CD4-positive, alpha-beta T cell (primary cell): ENCODE results near the gene MRM1. TPM values are rescaled to one million over a fixed set of nuclear protein-coding genes. Genes with fewer than 3 reads are reported as not detected.

Experiments used
- ATAC-seq: fragments of 200-7000 bp; cut with Tn5 transposase; one replicate; pipeline ENCODE4 v1.10.0; 2022; ENCODE audit warnings: mild to moderate bottlenecking; ENCODE audit not compliant: poor library complexity
- CTCF ChIA-PET: fragments of 350-600 bp; sonication (Branson Sonifier 250); formaldehyde crosslinking; loops from one replicate; lab custom pipeline; 2021; ENCODE audit warnings: antibody characterized with exemption, inconsistent platforms; lab: Charles Lee
- POLR2A ChIA-PET: fragments of 350-600 bp; sonication (Branson Sonifier 250); formaldehyde crosslinking; loops from one replicate; lab custom pipeline; 2021; ENCODE audit warnings: antibody characterized with exemption, inconsistent platforms; lab: Charles Lee
- DNase-seq, 14 experiments: peaks; one replicate each; pipeline ENCODE4 v3.0.0-alpha.2; 2013 to 2020; ENCODE audit warnings: mixed read lengths in 2 of 14
- H3K27ac ChIP-seq, 2 donors: one replicate each; pipeline versions ENCODE4 v1.5.1 to v1.7.0; 2013; ENCODE audit warnings: low read length in 2 of 2, low read depth in 1 of 2, mild to moderate bottlenecking in 1 of 2
- H3K27me3 ChIP-seq, 2 experiments: 1 replicate in 1 of 2; 2 replicates in 1 of 2; pipeline versions ENCODE4 v1.6.1 to v1.7.0; 2013; ENCODE audit warnings: low read length in 2 of 2, control low read depth in 1 of 2, mild to moderate bottlenecking in 1 of 2, moderate library complexity in 1 of 2; ENCODE audit not compliant: insufficient read depth in 2 of 2, control insufficient read depth in 1 of 2
- H3K36me3 ChIP-seq: one replicate; pipeline ENCODE4 v1.6.1; 2013; ENCODE audit warnings: low read length, control low read depth; ENCODE audit not compliant: insufficient read depth
- H3K4me1 ChIP-seq: one replicate; pipeline ENCODE4 v1.6.1; 2013; ENCODE audit warnings: low read length, control low read depth; ENCODE audit not compliant: insufficient read depth
- H3K4me3 ChIP-seq: one replicate; pipeline ENCODE4 v1.5.1; 2013; ENCODE audit warnings: mild to moderate bottlenecking, low read length, moderate library complexity
- H3K9me3 ChIP-seq, 2 experiments: 1 replicate in 1 of 2; 2 replicates in 1 of 2; pipeline versions ENCODE4 v1.6.1 to v1.7.0; 2013; ENCODE audit warnings: low read length in 2 of 2, mild to moderate bottlenecking in 2 of 2, control low read depth in 1 of 2, moderate library complexity in 1 of 2; ENCODE audit not compliant: control insufficient read depth in 1 of 2, insufficient read depth in 1 of 2
- H3K27ac Mint-ChIP-seq: one replicate; pipeline ENCODE4 v1.8.0; 2020; ENCODE audit warnings: mixed read lengths
- H3K27me3 Mint-ChIP-seq: one replicate; pipeline ENCODE4 v1.8.0; 2021; ENCODE audit warnings: mixed read lengths
- H3K36me3 Mint-ChIP-seq: one replicate; pipeline ENCODE4 v1.8.0; 2021; ENCODE audit warnings: low read depth, mixed read lengths
- H3K4me1 Mint-ChIP-seq: one replicate; pipeline ENCODE4 v1.8.0; 2021; ENCODE audit warnings: low read depth, mixed read lengths
- H3K4me3 Mint-ChIP-seq: one replicate; pipeline ENCODE4 v1.8.0; 2020; ENCODE audit warnings: mild to moderate bottlenecking, mixed read lengths
- H3K9me3 Mint-ChIP-seq: one replicate; pipeline ENCODE4 v1.8.0; 2020; ENCODE audit warnings: mixed read lengths
- intact Hi-C, 2 experiments: fragments of 100-400 bp; cut with DNase I in 1 of 2; cut with micrococcal nuclease in 1 of 2; formaldehyde crosslinking; loops; one replicate each; pipeline versions ENCODE4 v1.15.1 to v1.9.0; 2023 to 2025; cut with DNase I, micrococcal nuclease
- total RNA-seq, 174 experiments: library from RNA in 2 of 174; stranded (reverse) in 2 of 174; gene quantifications; one replicate each; pipeline ENCODE4 v1.2.3 and lab custom pipeline; 2021 to 2026
- TF ChIP-seq, protein P1 (sequence below): fragments of 200-600 bp; IDR thresholded peaks from one replicate; pipeline ENCODE4 v1.8.0; 2022; ENCODE audit warnings: antibody characterized with exemption, mild to moderate bottlenecking

Gene MRM1
- total RNA-seq, 2 experiments from 2014 or later, result 0.81 to 1.1 TPM

DNA sequence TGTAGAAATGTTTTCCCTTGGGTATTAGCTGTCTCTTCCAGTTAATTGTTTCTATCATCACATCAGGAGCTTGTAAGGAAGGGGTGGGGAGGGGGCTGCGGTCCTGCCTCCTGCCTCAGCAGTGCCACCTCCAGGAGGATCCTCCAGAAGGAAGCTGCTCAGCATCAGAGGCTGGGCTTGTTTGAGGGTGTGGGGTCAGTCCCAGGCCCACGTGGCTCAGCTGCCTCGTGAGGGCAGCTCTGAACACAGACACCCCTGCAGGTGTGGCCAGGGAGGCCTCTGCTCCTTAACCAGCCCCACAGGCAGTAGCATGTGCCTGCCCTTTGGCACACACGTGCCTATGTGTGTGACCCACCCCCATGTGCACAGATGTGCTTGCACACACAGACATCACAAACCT is 46.3 kb downstream of the MRM1 start:
- intact Hi-C loops, result no loop called here
- peaks cover 81% of the 10 kb centered on the region for H3K27me3 Mint-ChIP-seq
- ChIA-PET POLR2A (no interaction called here), CTCF (no interaction called here)
- DNase-seq, result no peak
- H3K4me3 Mint-ChIP-seq, result no peak overlapping the region
- ATAC-seq, result no peak
- H3K9me3 Mint-ChIP-seq, result no peaks in the 10 kb centered on the region
- H3K27ac Mint-ChIP-seq, result no peak overlapping the region
- no peak overlapping the region for H3K27ac ChIP-seq
- TF ChIP-seq, protein P1, sequence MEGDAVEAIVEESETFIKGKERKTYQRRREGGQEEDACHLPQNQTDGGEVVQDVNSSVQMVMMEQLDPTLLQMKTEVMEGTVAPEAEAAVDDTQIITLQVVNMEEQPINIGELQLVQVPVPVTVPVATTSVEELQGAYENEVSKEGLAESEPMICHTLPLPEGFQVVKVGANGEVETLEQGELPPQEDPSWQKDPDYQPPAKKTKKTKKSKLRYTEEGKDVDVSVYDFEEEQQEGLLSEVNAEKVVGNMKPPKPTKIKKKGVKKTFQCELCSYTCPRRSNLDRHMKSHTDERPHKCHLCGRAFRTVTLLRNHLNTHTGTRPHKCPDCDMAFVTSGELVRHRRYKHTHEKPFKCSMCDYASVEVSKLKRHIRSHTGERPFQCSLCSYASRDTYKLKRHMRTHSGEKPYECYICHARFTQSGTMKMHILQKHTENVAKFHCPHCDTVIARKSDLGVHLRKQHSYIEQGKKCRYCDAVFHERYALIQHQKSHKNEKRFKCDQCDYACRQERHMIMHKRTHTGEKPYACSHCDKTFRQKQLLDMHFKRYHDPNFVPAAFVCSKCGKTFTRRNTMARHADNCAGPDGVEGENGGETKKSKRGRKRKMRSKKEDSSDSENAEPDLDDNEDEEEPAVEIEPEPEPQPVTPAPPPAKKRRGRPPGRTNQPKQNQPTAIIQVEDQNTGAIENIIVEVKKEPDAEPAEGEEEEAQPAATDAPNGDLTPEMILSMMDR, result no peak
- no peaks in the 10 kb centered on the region for H3K36me3 Mint-ChIP-seq
- no peaks in the 10 kb centered on the region for H3K9me3 ChIP-seq
- peaks cover 2% of the 10 kb centered on the region for H3K4me1 ChIP-seq
- peaks cover 26 to 29% of the 10 kb centered on the region in 2 experiments for H3K27me3 ChIP-seq
- H3K4me1 Mint-ChIP-seq, result peaks cover 8% of the 10 kb centered on the region
- H3K36me3 ChIP-seq, result no peaks in the 10 kb centered on the region
- H3K4me3 ChIP-seq, result no peak overlapping the region

DNA sequence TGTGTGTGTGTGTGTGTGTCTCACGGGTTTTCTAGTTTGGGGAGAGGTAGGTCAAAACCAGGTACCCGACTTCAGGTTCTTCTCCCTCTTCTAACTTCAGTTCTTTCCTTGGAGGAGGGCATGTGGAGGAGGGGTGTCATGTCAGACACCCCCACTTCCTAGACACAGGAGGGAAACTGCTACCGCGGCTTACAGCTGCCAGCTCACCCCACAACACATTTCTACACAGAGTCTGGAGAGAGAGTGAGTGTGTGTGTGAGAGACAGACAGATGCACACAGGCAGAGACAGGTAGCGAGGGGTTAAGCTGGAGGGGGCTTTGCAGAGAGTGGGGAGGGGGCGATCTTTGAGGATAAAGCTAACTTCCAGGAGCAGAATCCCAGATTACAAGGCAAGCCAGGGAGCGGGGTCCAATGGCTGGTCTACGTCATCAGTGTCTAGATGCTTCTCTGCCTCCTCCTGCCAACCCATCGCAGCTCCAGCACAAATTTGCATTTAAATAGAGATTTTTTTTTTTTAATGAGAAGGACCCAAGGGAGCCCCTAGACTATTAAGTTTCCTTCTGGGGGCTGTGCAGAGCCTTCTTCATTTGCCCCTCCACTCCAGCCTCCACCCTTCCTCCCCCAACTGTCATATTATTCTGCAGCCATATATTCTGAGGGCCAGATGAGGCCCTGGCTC is 48.9 kb downstream of the MRM1 start:
- H3K9me3 Mint-ChIP-seq, result no peaks in the 10 kb centered on the region
- H3K9me3 ChIP-seq, result no peaks in the 10 kb centered on the region
- no peak overlapping the region for H3K4me3 ChIP-seq
- TF ChIP-seq, protein P1, result no peak
- CTCF ChIA-PET, result no interaction called here
- ATAC-seq, result no peak
- H3K4me1 Mint-ChIP-seq, result no peaks in the 10 kb centered on the region
- POLR2A ChIA-PET, result interaction anchor here (0.6 kb wide), 1 partner anchor 1310 kb away, joined by 4 read pairs; no protein-coding TSS in a partner anchor
- peaks cover 13 to 15% of the 10 kb centered on the region in 2 experiments for H3K27me3 ChIP-seq
- H3K4me3 Mint-ChIP-seq, result no peak overlapping the region
- H3K36me3 Mint-ChIP-seq, result no peaks in the 10 kb centered on the region
- DNase-seq, result no peak
- intact Hi-C loops, result no loop called here
- no peaks in the 10 kb centered on the region for H3K4me1 ChIP-seq
- no peak overlapping the region for H3K27ac Mint-ChIP-seq
- H3K27ac ChIP-seq, result no peak overlapping the region
- peaks cover 72% of the 10 kb centered on the region for H3K27me3 Mint-ChIP-seq
- no peaks in the 10 kb centered on the region for H3K36me3 ChIP-seq

DNA sequence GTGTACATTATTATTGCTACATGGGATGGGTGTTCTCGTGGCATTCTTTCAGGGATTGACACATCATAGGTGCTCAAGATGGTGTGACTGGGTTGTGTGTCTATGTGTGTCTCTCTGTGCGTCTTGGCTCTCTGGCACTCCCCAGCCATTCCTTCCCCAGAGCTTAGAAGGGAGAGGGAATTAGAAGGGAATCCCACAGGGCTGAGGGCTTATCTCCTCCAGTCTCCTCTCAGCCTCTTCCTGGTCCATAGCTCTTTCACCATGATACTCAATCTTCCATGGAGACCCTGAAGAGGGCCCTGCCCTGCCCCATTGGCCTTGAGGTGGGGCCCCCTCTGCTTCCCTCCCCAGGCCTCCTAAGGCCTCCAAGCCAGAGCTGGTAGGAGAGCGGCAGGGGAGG is 52.0 kb downstream of the MRM1 start:
- Histone ChIP-seq H3K4me1 (peaks cover 12% of the 10 kb centered on the region), H3K27me3 (peaks cover 22 to 34% of the 10 kb centered on the region in 2 experiments), H3K9me3 (peaks cover 0 to 8% of the 10 kb centered on the region in 2 experiments), H3K36me3 (no peaks in the 10 kb centered on the region), H3K27ac (no peak overlapping the region), H3K4me3 (no peak overlapping the region)
- ChIA-PET POLR2A (no interaction called here), CTCF (no interaction called here)
- Mint-ChIP-seq H3K4me1 (peaks cover 6% of the 10 kb centered on the region), H3K36me3 (no peaks in the 10 kb centered on the region), H3K9me3 (no peaks in the 10 kb centered on the region), H3K27me3 (peaks cover 79% of the 10 kb centered on the region), H3K4me3 (no peak overlapping the region), H3K27ac (no peak overlapping the region)
- ATAC-seq, result no peak
- TF ChIP-seq, protein P1, result no peak
- intact Hi-C loops, result no loop called here
- DNase-seq, result no peak
